K562 (cell line): ENCODE data around the gene SPAG17. TPM values are rescaled to one million over a fixed set of nuclear protein-coding genes. Genes with fewer than 3 reads are reported as not detected.

ENCODE experiments used
- ATAC-seq: fragments of 200-7000 bp; cut with Tn5 transposase; 3 replicates; pipeline ENCODE4 v1.9.1; 2020; ENCODE audit warnings: moderate library complexity
- BruUV-seq: library from RNA; stranded (reverse); fragments of 400-500 nt; replicated peaks from 2 replicates; lab custom pipeline; 2021; lab: Mats Ljungman, UMichigan
- CTCF ChIA-PET: fragments of 300-600 bp; formaldehyde crosslinking; extraction: SDS; loops from one replicate; lab custom pipeline; 2021; ENCODE audit warnings: low intra/inter-chr PET ratio; lab: Yijun Ruan, JAX
- POLR2A ChIA-PET: fragments of 300-600, 350-650 bp; sonication (Branson Sonifier 250); formaldehyde crosslinking; extraction: SDS; loops from one replicate; lab custom pipeline; 2021; ENCODE audit warnings: antibody characterized with exemption, inconsistent platforms; lab: Yijun Ruan, JAX
- DNase-seq, 4 experiments: peaks; one replicate each; pipeline versions ENCODE4 v3.0.0 to v3.0.0-alpha.2; 2011 to 2018; ENCODE audit warnings: low spot score in 3 of 4, mixed read lengths in 3 of 4; ENCODE audit errors: extremely low read depth in 1 of 4
- FAIRE-seq: peaks from 2 replicates; lab custom pipeline; 2011; peaks lifted over from hg19 to GRCh38; lab: Jason Lieb, UNC
- H2AFZ ChIP-seq: 2 replicates; pipeline ENCODE4 v1.6.0; 2011; ENCODE audit warnings: low read depth, low read length, control low read depth, inconsistent platforms
- H3K27ac ChIP-seq: fragments of 200-600 bp; 3 replicates; pipeline ENCODE4 v1.8.0; 2011; ENCODE audit warnings: low read depth, mild to moderate bottlenecking, control low read depth, inconsistent platforms, low read length, moderate library complexity, mixed read lengths; ENCODE audit errors: extremely low read depth
- H3K27me3 ChIP-seq, 2 experiments: fragments of 300-600 bp in 1 of 2; 2 replicates in 1 of 2; 3 replicates in 1 of 2; pipeline versions ENCODE4 v1.6.0 to v1.8.0; 2011; ENCODE audit warnings: inconsistent platforms in 2 of 2, low read length in 2 of 2, mild to moderate bottlenecking in 1 of 2, mixed read lengths in 1 of 2, moderate library complexity in 1 of 2; ENCODE audit not compliant: control insufficient read depth in 2 of 2, insufficient read depth in 2 of 2
- H3K36me3 ChIP-seq: fragments of 300-600 bp; 3 replicates; pipeline ENCODE4 v1.8.0; 2011; ENCODE audit warnings: mild to moderate bottlenecking, low read length, inconsistent platforms; ENCODE audit not compliant: control insufficient read depth, insufficient read depth
- H3K4me1 ChIP-seq, 2 experiments: fragments of 200-600 bp in 1 of 2; replicated peaks in 1 of 2; 2 replicates in 1 of 2; 3 replicates in 1 of 2; pipeline versions ENCODE4 v1.5.1 to v1.8.0; 2011; ENCODE audit warnings: inconsistent platforms in 2 of 2, low read length in 2 of 2, mild to moderate bottlenecking in 1 of 2, mixed read lengths in 1 of 2, moderate library complexity in 1 of 2; ENCODE audit not compliant: control insufficient read depth in 2 of 2, insufficient read depth in 2 of 2
- H3K4me2 ChIP-seq: 2 replicates; pipeline ENCODE4 v1.6.1; 2011; ENCODE audit warnings: low read length, control low read depth, inconsistent platforms, mixed read lengths; ENCODE audit not compliant: insufficient read depth
- H3K4me3 ChIP-seq: fragments of 200-600 bp; sonication (generic), shearing (Covaris generic); 2 replicates; pipeline ENCODE4 v1.5.1; 2016; ENCODE audit warnings: control low read depth, inconsistent platforms
- H3K79me2 ChIP-seq: fragments of 200-600 bp; 3 replicates; pipeline ENCODE4 v1.8.0; 2011; ENCODE audit warnings: low read length, inconsistent platforms; ENCODE audit not compliant: control insufficient read depth, insufficient read depth
- H3K9ac ChIP-seq, 2 experiments: 2 replicates each; pipeline versions ENCODE4 v1.6.0 to v1.6.1; 2011; ENCODE audit warnings: low read depth in 2 of 2, low read length in 2 of 2, control low read depth in 1 of 2, inconsistent platforms in 1 of 2, mild to moderate bottlenecking in 1 of 2, mixed read lengths in 1 of 2; ENCODE audit not compliant: insufficient read depth in 1 of 2
- H3K9me1 ChIP-seq: one replicate; pipeline ENCODE4 v1.6.0; 2011; ENCODE audit warnings: inconsistent platforms, mild to moderate bottlenecking, low read length, moderate library complexity; ENCODE audit not compliant: control insufficient read depth, insufficient read depth
- H3K9me3 ChIP-seq: replicated peaks from 2 replicates; pipeline ENCODE4 v1.5.1; 2011; ENCODE audit warnings: low read depth, low read length, inconsistent platforms; ENCODE audit not compliant: control insufficient read depth, insufficient read depth
- H4K20me1 ChIP-seq: replicated peaks from 2 replicates; pipeline ENCODE4 v1.6.1; 2011; ENCODE audit warnings: low read length, inconsistent platforms, mixed read lengths; ENCODE audit not compliant: control insufficient read depth, insufficient read depth
- BRD9 ChIP-seq: fragments of 450-650 bp; IDR thresholded peaks from 2 replicates; pipeline ENCODE4 v1.6.1; 2018; ENCODE audit warnings: low read depth; ENCODE audit not compliant: partially characterized antibody
- CBX3 ChIP-seq, 2 experiments: IDR thresholded peaks; 1 replicate in 1 of 2; 2 replicates in 1 of 2; pipeline ENCODE4 v1.6.1; 2012; ENCODE audit warnings: inconsistent platforms in 2 of 2, low read length in 2 of 2, borderline replicate concordance in 1 of 2, control low read depth in 1 of 2
- EGR1 ChIP-seq: fragments of 450-650 bp; conservative IDR thresholded peaks from 2 replicates; pipeline ENCODE4 v1.6.1; 2017; ENCODE audit warnings: mild to moderate bottlenecking
- GABPB1 ChIP-seq: sonication (generic); formaldehyde crosslinking; IDR thresholded peaks from 2 replicates; pipeline ENCODE4 v1.8.0; 2022; ENCODE audit warnings: mild to moderate bottlenecking, missing genetic modification reagents
- KDM4B ChIP-seq, 2 experiments: fragments of 450-650 bp in 1 of 2; sonication (generic) in 1 of 2; IDR thresholded peaks; 2 replicates each; pipeline ENCODE4 v1.6.1; 2016 to 2017; ENCODE audit warnings: borderline replicate concordance in 2 of 2, antibody characterized with exemption in 1 of 2, low read depth in 1 of 2, mild to moderate bottlenecking in 1 of 2
- KLF1 ChIP-seq: fragments of 450-650 bp; IDR thresholded peaks from 2 replicates; pipeline ENCODE4 v1.6.1; 2016; ENCODE audit warnings: missing genetic modification characterization, missing compliant biosample characterization
- KLF13 ChIP-seq: fragments of 450-650 bp; IDR thresholded peaks from 2 replicates; pipeline ENCODE4 v1.6.1; 2016; ENCODE audit warnings: missing genetic modification characterization, low read depth, mild to moderate bottlenecking, missing compliant biosample characterization, moderate library complexity, borderline replicate concordance
- MTA1 ChIP-seq: fragments of 450-650 bp; IDR thresholded peaks from 2 replicates; pipeline ENCODE4 v1.6.1; 2017; ENCODE audit warnings: borderline replicate concordance
- MXI1 ChIP-seq: IDR thresholded peaks from 2 replicates; pipeline ENCODE4 v1.6.1; 2011; ENCODE audit warnings: low read depth, mild to moderate bottlenecking, improper control_type of control experiment, low read length
- NELFE ChIP-seq: IDR thresholded peaks from 2 replicates; pipeline ENCODE4 v1.6.1; 2011; ENCODE audit warnings: mild to moderate bottlenecking; ENCODE audit not compliant: insufficient read depth, insufficient read length
- PHTF2 ChIP-seq: fragments of 250-450 bp; sonication (Bioruptor Pico); IDR thresholded peaks from 2 replicates; pipeline ENCODE4 v1.5.0; 2021; ENCODE audit warnings: mild to moderate bottlenecking
- SFPQ ChIP-seq: fragments of 200-400 bp; formaldehyde crosslinking; IDR thresholded peaks from 2 replicates; pipeline ENCODE4 v1.6.1; 2017; ENCODE audit warnings: mild to moderate bottlenecking, low read depth, low read length, moderate library complexity
- SMAD4 ChIP-seq: fragments of 250-450 bp; sonication (Bioruptor Pico); conservative IDR thresholded peaks from 2 replicates; pipeline ENCODE4 v1.8.0; 2021; ENCODE audit warnings: inconsistent platforms, mild to moderate bottlenecking, moderate library complexity
- TBL1XR1 ChIP-seq, 2 experiments: IDR thresholded peaks; 2 replicates each; pipeline ENCODE4 v1.6.1; 2012; ENCODE audit warnings: improper control_type of control experiment in 2 of 2, low read length in 2 of 2, mild to moderate bottlenecking in 1 of 2
- TEAD4 ChIP-seq, 2 experiments: sonication (generic) in 1 of 2; formaldehyde crosslinking in 1 of 2; IDR thresholded peaks; 2 replicates each; pipeline versions ENCODE4 v1.6.1 to v1.8.0; 2012 to 2022; ENCODE audit warnings: borderline replicate concordance in 1 of 2, inconsistent platforms in 1 of 2, low read length in 1 of 2, mild to moderate bottlenecking in 1 of 2, missing genetic modification reagents in 1 of 2
- ZNF165 ChIP-seq: fragments of 250-450 bp; sonication (Bioruptor Pico); IDR thresholded peaks from 2 replicates; pipeline ENCODE4 v1.4.0; 2020; ENCODE audit warnings: borderline replicate concordance
- ZNF384 ChIP-seq: IDR thresholded peaks from 2 replicates; pipeline ENCODE4 v1.6.1; 2012; ENCODE audit warnings: low read depth, low read length, improper control_type of control experiment
- WGBS: fragments of 100-300 bp; shearing (Covaris generic); methylation state at CpG from one replicate; pipeline ENCODE4 v1.1.6; 2016; ENCODE audit warnings: low coverage, mixed read lengths; ENCODE audit not compliant: insufficient coverage; ENCODE audit errors: missing lambda C conversion rate; 5-methylcytosine and 5-hydroxymethylcytosine counted together
- in situ Hi-C: fragments of 300-500 bp; cut with MboI; formaldehyde crosslinking; loops from 4 replicates; pipeline ENCODE4 v1.15.0; 2018; ENCODE audit warnings: inconsistent platforms, mixed read lengths
- intact Hi-C: fragments of 100-400 bp; cut with micrococcal nuclease; formaldehyde crosslinking; loops from 2 replicates; pipeline ENCODE4 v1.14.2; 2022
- polyA plus RNA-seq, 8 experiments: library from polyadenylated mRNA; depleted of rRNA in 4 of 8; stranded (reverse) in 5 of 8; unstranded in 3 of 8; fragments of >200 nt; fragmentation: Nextera tagmentation in 2 of 8; fragmentation: Illumina TruSeq in 1 of 8; extraction: Ambion mirVana in 2 of 8; extraction: Trizol in 1 of 8; gene quantifications; 2 replicates each; pipeline versions ENCODE4 v1.2.1 to v1.2.3, GENCODE V29; 2011 to 2014; ENCODE audit warnings: inconsistent platforms in 1 of 8, missing spikeins in 1 of 8
- total RNA-seq, 7 experiments: library from RNA; depleted of rRNA in 6 of 7; stranded (reverse); fragments of >200 nt in 6 of 7; fragmentation: Illumina TruSeq in 2 of 7; extraction: Trizol in 2 of 7; gene quantifications; 2 replicates each; pipeline versions ENCODE4 v1.2.1 to v1.2.3, GENCODE V29; 2011 to 2021; ENCODE audit warnings: low replicate concordance in 1 of 7

SPAG17 gene
- total and polyA plus RNA-seq, 9 of the 15 experiments (the other 6 are each of a cell fraction or from before 2014, with no cell fraction given), result 0.07 to 2.1 (median 1.5) TPM

- in situ Hi-C loops (no loop called here), intact Hi-C loops (no loop called here)
- Histone ChIP-seq H4K20me1 (no peaks in the 10 kb centered on the region), H3K27me3 (no peaks in the 10 kb centered on the region), H3K4me1 (no peaks in the 10 kb centered on the region), H3K79me2 (no peaks in the 10 kb centered on the region), H2AFZ (no peak overlapping the region), H3K9me3 (no peaks in the 10 kb centered on the region), H3K27ac (no peak overlapping the region), H3K4me3 (no peak overlapping the region), H3K9ac (no peak overlapping the region), H3K36me3 (no peaks in the 10 kb centered on the region), H3K4me2 (no peak overlapping the region), H3K9me1 (no peaks in the 10 kb centered on the region)
- BruUV-seq, result no TSS peak
- no peak for ATAC-seq
- ChIA-PET POLR2A (no interaction called here), CTCF (interaction anchor here (0.6 kb wide), 1 partner anchor 38 kb away, joined by 3 read pairs; no protein-coding TSS in a partner anchor)
- under 1% methylated on average over 8 of the region's 8 CpGs for WGBS
- DNase-seq, result no peak
- FAIRE-seq, result no peak
- TF ChIP-seq KLF13 (tag), result no peak
- TF ChIP-seq GABPB1, result no peak
- no peak for TF ChIP-seq ZNF165 (CRISPR knock-in tag)
- no peak for TF ChIP-seq BRD9
- TF ChIP-seq TEAD4 (IDR thresholded peaks at IDR 0.05; ENCODE audit: low read length), result no peak
- TF ChIP-seq TEAD4 (CRISPR knock-in tag; IDR thresholded peaks at IDR 0.05; ENCODE audit: borderline replicate concordance), result no peak
- no peak for TF ChIP-seq EGR1
- TF ChIP-seq KLF1 (tag), result no peak
- no peak for TF ChIP-seq PHTF2 (CRISPR knock-in tag)
- no peak for TF ChIP-seq SFPQ
- TF ChIP-seq KDM4B (IDR thresholded peaks at IDR 0.05; ENCODE audit: borderline replicate concordance in 2 of 2, low read depth in 1 of 2), result no peak
- TF ChIP-seq MTA1, result no peak
- no peak for TF ChIP-seq MXI1
- no peak for TF ChIP-seq SMAD4 (CRISPR knock-in tag)
- TF ChIP-seq NELFE, result no peak
- TF ChIP-seq TBL1XR1 (IDR thresholded peaks at IDR 0.05; ENCODE audit: low read length in 2 of 2), result no peak
- TF ChIP-seq ZNF384, result no peak
- no peak for TF ChIP-seq CBX3 (IDR thresholded peaks at IDR 0.05; ENCODE audit: borderline replicate concordance in 1 of 2, low read length in 2 of 2)
These were observed 48.7 kb downstream of the SPAG17 start for GRCh38 chr1:118136187-118136941.
